Erythroblast (primary cell): Measurements from ENCODE around the gene COQ5.

Experiments
- GATA1 ChIP-seq: IDR thresholded peaks from 2 replicates; pipeline ENCODE4 v1.6.1; 2011; ENCODE audit warnings: low read depth, mild to moderate bottlenecking, control low read depth, low read length, moderate library complexity
- POLR2A ChIP-seq: IDR thresholded peaks from 2 replicates; pipeline ENCODE4 v1.6.1; 2011; ENCODE audit warnings: mild to moderate bottlenecking, low read length

DNA sequence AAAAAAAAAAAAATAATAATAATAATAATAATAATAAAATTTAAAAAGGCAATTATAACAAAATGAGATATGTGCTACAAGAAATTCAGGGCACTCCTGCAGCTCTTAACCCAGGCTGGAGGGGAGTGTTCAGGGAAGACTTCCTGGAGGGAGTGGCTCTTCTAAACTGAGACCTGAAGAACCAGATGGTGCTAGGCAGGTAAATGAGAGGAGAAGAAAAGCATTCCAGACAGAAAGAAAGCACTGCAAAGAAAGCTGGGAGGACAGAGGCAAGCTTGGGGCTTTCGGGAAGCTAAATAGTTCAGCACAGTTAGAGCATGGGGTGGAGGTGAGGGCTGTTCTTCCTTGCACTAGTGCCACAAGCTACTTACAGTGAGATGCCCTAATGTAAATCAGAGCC lies 49.5 kb downstream of the COQ5 start:
- TF ChIP-seq POLR2A, result no peak
- no peak for TF ChIP-seq GATA1
